ENCODE data around the gene WDTC1. TPM values are rescaled to one million over a fixed set of nuclear protein-coding genes. Genes with fewer than 3 reads are reported as not detected.

WDTC1 gene
- total RNA-seq, 1 experiment from 2014 or later = 37.1 TPM

DNA sequence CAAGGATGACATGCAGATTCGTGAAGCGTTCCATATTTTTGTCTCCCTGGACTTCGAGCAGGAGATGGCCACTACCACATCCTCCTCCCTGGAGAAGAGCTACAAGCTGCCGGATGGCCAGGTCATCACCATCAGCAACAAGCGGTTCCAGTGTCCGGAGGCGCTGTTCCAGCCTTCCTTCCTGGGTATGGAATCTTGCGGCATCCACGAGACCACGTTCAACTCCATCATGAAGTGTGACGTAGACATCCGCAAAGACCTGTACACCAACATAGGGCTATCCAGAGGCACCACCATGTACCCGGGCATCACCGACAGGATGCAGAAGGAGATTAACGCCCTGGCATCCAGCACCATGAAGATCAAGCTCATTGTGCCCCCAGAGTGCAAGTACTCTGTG is 90.9 kb downstream of the WDTC1 start:
- ChIA-PET POLR2A (ENCODE audit: unreplicated experiment) (no interaction called here), CTCF (no interaction called here)
- no peaks in the 10 kb centered on the region for H4K20me1 ChIP-seq (ENCODE audit: insufficient read depth)
- intact Hi-C loops (cut with micrococcal nuclease; ENCODE audit: unreplicated experiment) = no loop called here
- no peak overlapping the region for H3K4me2 ChIP-seq
- no peak overlapping the region for H2AFZ ChIP-seq
- H3K4me3 ChIP-seq = no peak overlapping the region
- H3F3A ChIP-seq (ENCODE audit: insufficient read depth, low read depth) = no peaks in the 10 kb centered on the region
- no peak for DNase-seq
- H3K36me3 ChIP-seq (ENCODE audit: low read depth) = no peaks in the 10 kb centered on the region
- H3K4me1 ChIP-seq (replicated peaks; ENCODE audit: insufficient read depth) = peaks cover 9% of the 10 kb centered on the region
- H3K9me3 ChIP-seq (ENCODE audit: insufficient read depth, low read depth) = no peaks in the 10 kb centered on the region
- peaks cover 39% of the 10 kb centered on the region for H3K79me2 ChIP-seq (ENCODE audit: low read depth)
- H3K27me3 ChIP-seq (ENCODE audit: insufficient read depth, low read depth) = no peaks in the 10 kb centered on the region
- TF ChIP-seq, protein P1, sequence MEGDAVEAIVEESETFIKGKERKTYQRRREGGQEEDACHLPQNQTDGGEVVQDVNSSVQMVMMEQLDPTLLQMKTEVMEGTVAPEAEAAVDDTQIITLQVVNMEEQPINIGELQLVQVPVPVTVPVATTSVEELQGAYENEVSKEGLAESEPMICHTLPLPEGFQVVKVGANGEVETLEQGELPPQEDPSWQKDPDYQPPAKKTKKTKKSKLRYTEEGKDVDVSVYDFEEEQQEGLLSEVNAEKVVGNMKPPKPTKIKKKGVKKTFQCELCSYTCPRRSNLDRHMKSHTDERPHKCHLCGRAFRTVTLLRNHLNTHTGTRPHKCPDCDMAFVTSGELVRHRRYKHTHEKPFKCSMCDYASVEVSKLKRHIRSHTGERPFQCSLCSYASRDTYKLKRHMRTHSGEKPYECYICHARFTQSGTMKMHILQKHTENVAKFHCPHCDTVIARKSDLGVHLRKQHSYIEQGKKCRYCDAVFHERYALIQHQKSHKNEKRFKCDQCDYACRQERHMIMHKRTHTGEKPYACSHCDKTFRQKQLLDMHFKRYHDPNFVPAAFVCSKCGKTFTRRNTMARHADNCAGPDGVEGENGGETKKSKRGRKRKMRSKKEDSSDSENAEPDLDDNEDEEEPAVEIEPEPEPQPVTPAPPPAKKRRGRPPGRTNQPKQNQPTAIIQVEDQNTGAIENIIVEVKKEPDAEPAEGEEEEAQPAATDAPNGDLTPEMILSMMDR (conservative IDR thresholded peaks at IDR 0.05) = no peak
- TF ChIP-seq EZH2 (IDR thresholded peaks at IDR 0.05; ENCODE audit: low read depth) = no peak
- no peaks in the 10 kb centered on the region for H3K9me2 ChIP-seq (ENCODE audit: insufficient read depth)
- no peak overlapping the region for H3K27ac ChIP-seq
- BruUV-seq (replicated peaks) = no TSS peak

DNA sequence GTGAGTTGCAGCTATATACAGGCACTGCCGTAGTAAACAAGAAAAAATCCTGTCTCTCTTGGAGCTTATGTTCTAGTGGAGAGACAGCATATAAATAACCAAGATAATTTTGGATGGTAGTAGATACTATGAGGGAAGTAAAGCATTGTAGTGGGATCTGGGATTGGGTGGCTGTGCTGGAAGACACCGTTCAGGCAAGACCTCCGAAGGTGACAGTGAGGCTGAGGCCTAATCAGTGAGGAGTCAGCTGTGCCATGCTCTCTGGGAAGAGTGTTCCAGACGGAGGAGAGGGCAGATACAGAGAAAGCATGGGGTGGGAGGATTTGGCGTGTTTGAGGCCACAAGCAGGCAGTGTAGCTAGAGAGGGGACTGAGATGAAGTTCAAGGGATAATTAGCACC is 93.5 kb downstream of the WDTC1 start:
- H3K4me2 ChIP-seq = no peak overlapping the region
- no peak for TF ChIP-seq EZH2 (IDR thresholded peaks at IDR 0.05; ENCODE audit: low read depth)
- TF ChIP-seq, protein P1 (conservative IDR thresholded peaks at IDR 0.05) = no peak
- H3K9me3 ChIP-seq (ENCODE audit: insufficient read depth, low read depth) = no peaks in the 10 kb centered on the region
- no peaks in the 10 kb centered on the region; the same call in 1 of the 2 replicates for H3K36me3 ChIP-seq (ENCODE audit: low read depth)
- no peak for DNase-seq
- no peaks in the 10 kb centered on the region for H3K27me3 ChIP-seq (ENCODE audit: insufficient read depth, low read depth)
- ChIA-PET CTCF (no interaction called here), POLR2A (ENCODE audit: unreplicated experiment) (no interaction called here)
- peaks cover 8% of the 10 kb centered on the region for H3K4me1 ChIP-seq (replicated peaks; ENCODE audit: insufficient read depth)
- no peak overlapping the region for H2AFZ ChIP-seq
- BruUV-seq (replicated peaks) = no TSS peak
- H4K20me1 ChIP-seq (ENCODE audit: insufficient read depth) = no peaks in the 10 kb centered on the region
- H3K4me3 ChIP-seq = no peak overlapping the region
- H3K79me2 ChIP-seq (ENCODE audit: low read depth) = peaks cover 30% of the 10 kb centered on the region
- no peaks in the 10 kb centered on the region for H3K9me2 ChIP-seq (ENCODE audit: insufficient read depth)
- intact Hi-C loops (cut with micrococcal nuclease; ENCODE audit: unreplicated experiment) = no loop called here
- H3K27ac ChIP-seq = no peak overlapping the region
- no peaks in the 10 kb centered on the region for H3F3A ChIP-seq (ENCODE audit: insufficient read depth, low read depth)

DNA sequence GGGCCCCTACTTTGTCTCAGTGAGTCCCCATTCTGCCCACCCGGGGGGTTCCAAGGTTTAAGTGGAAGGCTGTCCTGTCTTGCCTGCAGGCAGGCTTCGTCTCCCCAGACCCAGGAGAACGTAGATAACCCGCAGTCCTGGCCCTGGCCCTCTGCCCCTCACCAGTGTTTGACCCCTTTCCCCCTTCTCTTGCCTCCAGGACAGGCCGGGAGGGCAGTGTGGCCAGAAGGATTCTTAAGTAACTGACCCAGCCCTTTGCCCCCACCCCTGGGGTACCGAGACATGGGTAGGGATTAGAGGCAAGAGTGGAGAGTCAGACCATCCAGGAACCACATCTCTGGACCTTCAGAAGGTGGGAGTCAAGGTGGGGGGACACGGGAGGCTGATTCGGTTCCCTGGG is 96.4 kb downstream of the WDTC1 start:
- intact Hi-C loops (cut with micrococcal nuclease; ENCODE audit: unreplicated experiment) = no loop called here
- no TSS peak for BruUV-seq (replicated peaks)
- CTCF ChIA-PET = no interaction called here
- DNase-seq = no peak
- Histone ChIP-seq H3F3A (ENCODE audit: insufficient read depth, low read depth) (no peaks in the 10 kb centered on the region), H3K27ac (no peak overlapping the region), H3K9me3 (ENCODE audit: insufficient read depth, low read depth) (no peaks in the 10 kb centered on the region), H3K4me2 (no peak overlapping the region), H3K9me2 (ENCODE audit: insufficient read depth) (no peaks in the 10 kb centered on the region), H3K79me2 (ENCODE audit: low read depth) (peaks cover 10% of the 10 kb centered on the region), H2AFZ (no peak overlapping the region), H3K4me1 (replicated peaks; ENCODE audit: insufficient read depth) (no peaks in the 10 kb centered on the region), H3K27me3 (ENCODE audit: insufficient read depth, low read depth) (no peaks in the 10 kb centered on the region), H4K20me1 (ENCODE audit: insufficient read depth) (no peaks in the 10 kb centered on the region), H3K4me3 (no peak overlapping the region), H3K36me3 (ENCODE audit: low read depth) (no peaks in the 10 kb centered on the region; the same call in 1 of the 2 replicates)
- POLR2A ChIA-PET (ENCODE audit: unreplicated experiment) = no interaction called here
- TF ChIP-seq, protein P1 (conservative IDR thresholded peaks at IDR 0.05) = no peak
- TF ChIP-seq EZH2 (IDR thresholded peaks at IDR 0.05; ENCODE audit: low read depth) = no peak
